ENCODE results near the gene WDFY4. TPM values are rescaled to one million over a fixed set of nuclear protein-coding genes. Genes with fewer than 3 reads are reported as not detected.

Gene WDFY4
- polyA plus RNA-seq, 1 of the 3 experiments (the other 2 are of a cell fraction), result not detected

- POLR2A ChIA-PET, result no interaction called here
- CTCF ChIA-PET, result no interaction called here
Measured at GRCh38 chr10:48899781-48900180, 215.1 kb downstream of the WDFY4 start.

More at GRCh38 chr10:48899781-48900180, 215.1 kb downstream of the WDFY4 start:
- Histone ChIP-seq H3K4me1 (ENCODE audit: control insufficient read depth in 1 of 2, insufficient read depth in 2 of 2, low read depth in 1 of 2, low read length in 1 of 2) (no peaks in the 10 kb centered on the region), H3K27ac (ENCODE audit: low read depth in 2 of 2, low read length in 1 of 2) (no peak overlapping the region), H3K9me2 (no peaks in the 10 kb centered on the region), H3K36me3 (replicated peaks in 1 of 2; ENCODE audit: control insufficient read depth in 1 of 2, insufficient read depth in 2 of 2, low read length in 1 of 2) (no peaks in the 10 kb centered on the region), H3K4me3 (ENCODE audit: low read depth in 2 of 2, low read length in 1 of 2) (no peak overlapping the region), H3K79me2 (ENCODE audit: insufficient read depth) (no peaks in the 10 kb centered on the region), H3K9ac (no peak overlapping the region), H3K27me3 (ENCODE audit: insufficient read depth) (no peaks in the 10 kb centered on the region), H3F3A (replicated peaks; ENCODE audit: insufficient read depth) (no peaks in the 10 kb centered on the region), H2AFZ (ENCODE audit: low read depth) (no peak overlapping the region), H4K20me1 (ENCODE audit: insufficient read depth) (no peaks in the 10 kb centered on the region), H3K9me3 (no peaks in the 10 kb centered on the region), H3K4me2 (no peak overlapping the region)
- WGBS (ENCODE audit: low lambda C conversion rate), result 30% methylated on average over 5 of the region's 8 CpGs
- no peak for DNase-seq
- no peak for TF ChIP-seq MEF2A (IDR thresholded peaks at IDR 0.05; ENCODE audit: borderline replicate concordance, low read depth)
- no peak for TF ChIP-seq EZH2phosphoT487 (IDR thresholded peaks at IDR 0.05; ENCODE audit: borderline replicate concordance, low read depth)
- TF ChIP-seq CTCF (IDR thresholded peaks at IDR 0.05), result no peak
- TF ChIP-seq USF1 (IDR thresholded peaks at IDR 0.05; ENCODE audit: borderline replicate concordance, low read depth), result no peak
- no peak for TF ChIP-seq EP300 (IDR thresholded peaks at IDR 0.05; ENCODE audit: borderline replicate concordance in 1 of 2, low read depth in 1 of 2, low read length in 1 of 2)
- no peak for TF ChIP-seq MAX (IDR thresholded peaks at IDR 0.05; ENCODE audit: low read depth)
- no peak for TF ChIP-seq RFX5 (IDR thresholded peaks at IDR 0.05; ENCODE audit: low read length)
- no peak for TF ChIP-seq FOXJ3 (CRISPR knock-in tag; IDR thresholded peaks at IDR 0.05)
- TF ChIP-seq RAD21 (IDR thresholded peaks at IDR 0.05; ENCODE audit: low read length), result no peak
- no peak for TF ChIP-seq FOXM1 (IDR thresholded peaks at IDR 0.05; ENCODE audit: low read depth)
- TF ChIP-seq GATA2 (CRISPR knock-in tag; IDR thresholded peaks at IDR 0.05), result no peak
- TF ChIP-seq, protein P1, sequence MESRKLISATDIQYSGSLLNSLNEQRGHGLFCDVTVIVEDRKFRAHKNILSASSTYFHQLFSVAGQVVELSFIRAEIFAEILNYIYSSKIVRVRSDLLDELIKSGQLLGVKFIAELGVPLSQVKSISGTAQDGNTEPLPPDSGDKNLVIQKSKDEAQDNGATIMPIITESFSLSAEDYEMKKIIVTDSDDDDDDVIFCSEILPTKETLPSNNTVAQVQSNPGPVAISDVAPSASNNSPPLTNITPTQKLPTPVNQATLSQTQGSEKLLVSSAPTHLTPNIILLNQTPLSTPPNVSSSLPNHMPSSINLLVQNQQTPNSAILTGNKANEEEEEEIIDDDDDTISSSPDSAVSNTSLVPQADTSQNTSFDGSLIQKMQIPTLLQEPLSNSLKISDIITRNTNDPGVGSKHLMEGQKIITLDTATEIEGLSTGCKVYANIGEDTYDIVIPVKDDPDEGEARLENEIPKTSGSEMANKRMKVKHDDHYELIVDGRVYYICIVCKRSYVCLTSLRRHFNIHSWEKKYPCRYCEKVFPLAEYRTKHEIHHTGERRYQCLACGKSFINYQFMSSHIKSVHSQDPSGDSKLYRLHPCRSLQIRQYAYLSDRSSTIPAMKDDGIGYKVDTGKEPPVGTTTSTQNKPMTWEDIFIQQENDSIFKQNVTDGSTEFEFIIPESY (IDR thresholded peaks at IDR 0.05; ENCODE audit: borderline replicate concordance, low read depth), result no peak
- TF ChIP-seq REST (IDR thresholded peaks at IDR 0.05; ENCODE audit: low read depth, low read length), result no peak
- TF ChIP-seq TAF1 (IDR thresholded peaks at IDR 0.05; ENCODE audit: borderline replicate concordance, low read depth, low read length), result no peak
- TF ChIP-seq CHD2 (IDR thresholded peaks at IDR 0.05; ENCODE audit: low read length, partially characterized antibody), result no peak
- no peak for TF ChIP-seq GABPA (IDR thresholded peaks at IDR 0.05; ENCODE audit: low read depth)
- TF ChIP-seq POLR2AphosphoS5 (IDR thresholded peaks at IDR 0.05; ENCODE audit: low read depth, low read length), result no peak
- TF ChIP-seq RCOR1 (IDR thresholded peaks at IDR 0.05; ENCODE audit: low read length), result no peak
